HG03060 (cell line): ENCODE data around the gene GALNT3.
A peak's percentile ranks its signal among the peaks of the same experiment; 100 is the strongest.

ENCODE experiments used
- ATAC-seq: cut with Tn5 transposase; IDR thresholded peaks from one replicate; pipeline ENCODE4 v1.9.1; 2021; ENCODE audit warnings: low read depth, moderate number of reproducible peaks; ENCODE audit not compliant: unreplicated experiment

Gene GALNT3

GRCh38 chr2:165793779-165794535 is at the start of gene GALNT3:
Gene GALNT3 (minus strand): TSS chr2:165794247. CDS start chr2:165770700, 23,547 bp downstream.
- no peak for ATAC-seq

GRCh38 chr2:165843351-165843750 is 49.3 kb upstream of the GALNT3 start:
- no peak for ATAC-seq

GRCh38 chr2:165840333-165840958 is 46.4 kb upstream of the GALNT3 start:
- ATAC-seq = no peak

- no peak for ATAC-seq
These were observed 45.6 kb upstream of the GALNT3 start for GRCh38 chr2:165839610-165840009.

- ATAC-seq = no peak
These were observed 43.1 kb upstream of the GALNT3 start for GRCh38 chr2:165837122-165837521.

- ATAC-seq = no peak
These were observed 41.3 kb upstream of the GALNT3 start for GRCh38 chr2:165835363-165835762.

GRCh38 chr2:165833156-165833555 is 39.1 kb upstream of the GALNT3 start:
- ATAC-seq = no peak

- no peak for ATAC-seq
These were observed 33.9 kb upstream of the GALNT3 start for GRCh38 chr2:165827921-165828276.

GRCh38 chr2:165827016-165827920 is 33.2 kb upstream of the GALNT3 start:
- ATAC-seq = no peak

GRCh38 chr2:165825041-165825440 is 31.0 kb upstream of the GALNT3 start:
- no peak for ATAC-seq

- ATAC-seq = no peak
These were observed 26.2 kb upstream of the GALNT3 start for GRCh38 chr2:165820296-165820695.

- no peak for ATAC-seq
These were observed 24.9 kb upstream of the GALNT3 start for GRCh38 chr2:165818920-165819319.

GRCh38 chr2:165815299-165816141 is 21.5 kb upstream of the GALNT3 start:
- peak; percentile 65 for ATAC-seq

- ATAC-seq = no peak
These were observed 20.4 kb upstream of the GALNT3 start for GRCh38 chr2:165814473-165814872.

- ATAC-seq = no peak
These were observed 17.7 kb upstream of the GALNT3 start for GRCh38 chr2:165811592-165812370.

GRCh38 chr2:165810418-165810817 is 16.4 kb upstream of the GALNT3 start:
- ATAC-seq = no peak

- ATAC-seq = no peak
These were observed 10.7 kb upstream of the GALNT3 start for GRCh38 chr2:165804719-165805118.

- no peak for ATAC-seq
These were observed 9.2 kb upstream of the GALNT3 start for GRCh38 chr2:165803123-165803760.

- ATAC-seq = no peak
These were observed 7.1 kb upstream of the GALNT3 start for GRCh38 chr2:165801176-165801575.
